ENCODE data around the gene KIF7.
"Not testable (repeated sequence)": the region's sequence is repeated elsewhere in the genome, so short reads cannot be mapped to it uniquely, and the experiment has no call there.

Gene KIF7
- 0.85 to 3.6 (median 1.5) reads per million in 4 experiments for total RNA-seq

- DNase-seq = no peak
These were observed at the start of gene KIF7 for GRCh38 chr15:89654847-89655805. Gene KIF7, minus strand, starts transcription at chr15:89655467. Its CDS starts 2,537 bp downstream, at chr15:89652930.

GRCh38 chr15:89704411-89704810, 49.1 kb upstream of the KIF7 start:
- DNase-seq = no peak

GRCh38 chr15:89695198-89695597, 39.9 kb upstream of the KIF7 start:
- no peak for DNase-seq

GRCh38 chr15:89693696-89694095, 38.4 kb upstream of the KIF7 start:
- DNase-seq = no peak

GRCh38 chr15:89693091-89693490, 37.8 kb upstream of the KIF7 start:
- no peak for DNase-seq

GRCh38 chr15:89690276-89691218, 35.3 kb upstream of the KIF7 start, which contains the start of the genes PEX11A and WDR93:
Gene PEX11A, minus strand, starts transcription at chr15:89690754. Its CDS starts 122 bp downstream, at chr15:89690632.
Gene WDR93, plus strand, starts transcription at chr15:89690811. Its CDS starts 10,936 bp downstream, at chr15:89701747.
- peak; percentile 55 for DNase-seq

- DNase-seq = not testable (repeated sequence)
These were observed 34.6 kb upstream of the KIF7 start for GRCh38 chr15:89689930-89690275.

GRCh38 chr15:89686522-89686921, 31.3 kb upstream of the KIF7 start:
- no peak for DNase-seq

GRCh38 chr15:89685995-89686394, 30.7 kb upstream of the KIF7 start:
- no peak for DNase-seq

- no peak for DNase-seq
These were observed 25.9 kb upstream of the KIF7 start for GRCh38 chr15:89681146-89681545.

- DNase-seq = no peak
These were observed 25.1 kb upstream of the KIF7 start for GRCh38 chr15:89680282-89680873.

GRCh38 chr15:89679212-89679611, 23.9 kb upstream of the KIF7 start, which contains the start of gene PLIN1:
Gene PLIN1, minus strand, starts transcription at chr15:89679367. Its CDS starts 1,878 bp downstream, at chr15:89677489.
- no peak for DNase-seq

- DNase-seq = no peak
These were observed 22.1 kb upstream of the KIF7 start for GRCh38 chr15:89677381-89677780.

GRCh38 chr15:89675606-89676005, 20.3 kb upstream of the KIF7 start:
- no peak for DNase-seq

- no peak for DNase-seq
These were observed 19.3 kb upstream of the KIF7 start for GRCh38 chr15:89674526-89674925.

- no peak for DNase-seq
These were observed 17.9 kb upstream of the KIF7 start for GRCh38 chr15:89673165-89673512.

GRCh38 chr15:89672221-89673164, 17.2 kb upstream of the KIF7 start:
- no peak for DNase-seq

- no peak for DNase-seq
These were observed 16.4 kb upstream of the KIF7 start for GRCh38 chr15:89671687-89672086.

- DNase-seq = no peak
These were observed 15.8 kb upstream of the KIF7 start for GRCh38 chr15:89670971-89671560.

- DNase-seq = no peak
These were observed 14.7 kb upstream of the KIF7 start for GRCh38 chr15:89669941-89670340.

GRCh38 chr15:89669309-89669865, 14.1 kb upstream of the KIF7 start:
- no peak for DNase-seq
